ENCODE data around the gene LMX1A. TPM values are rescaled to one million over a fixed set of nuclear protein-coding genes. Genes with fewer than 3 reads are reported as not detected.

The LMX1A gene
- polyA plus RNA-seq, 1 donor = 1.3 TPM

- DNase-seq (ENCODE audit: low read depth) = no peak
These were observed 11.0 kb upstream of the LMX1A start for GRCh38 chr1:165367375-165367993.

GRCh38 chr1:165365341-165365740 lies 8.8 kb upstream of the LMX1A start:
- DNase-seq (ENCODE audit: low read depth) = no peak

- no peak for DNase-seq (ENCODE audit: low read depth)
These were observed 8.1 kb upstream of the LMX1A start for GRCh38 chr1:165364568-165365133.

- DNase-seq (ENCODE audit: low read depth) = no peak
These were observed 361 bp upstream of the LMX1A start for GRCh38 chr1:165356876-165357275.

GRCh38 chr1:165355139-165355976 lies 1.2 kb downstream of the LMX1A start:
- DNase-seq (ENCODE audit: low read depth) = no peak

GRCh38 chr1:165354739-165355138 lies 1.8 kb downstream of the LMX1A start:
- DNase-seq (ENCODE audit: low read depth) = no peak

GRCh38 chr1:165353731-165354671 lies 2.5 kb downstream of the LMX1A start:
- DNase-seq (ENCODE audit: low read depth) = no peak

- DNase-seq (ENCODE audit: low read depth) = no peak
These were observed 3.8 kb downstream of the LMX1A start for GRCh38 chr1:165352442-165353293.

- DNase-seq (ENCODE audit: low read depth) = no peak
These were observed 4.6 kb downstream of the LMX1A start for GRCh38 chr1:165351863-165352441.

- no peak for DNase-seq (ENCODE audit: low read depth)
These were observed 5.7 kb downstream of the LMX1A start for GRCh38 chr1:165350840-165351239.

- DNase-seq (ENCODE audit: low read depth) = no peak
These were observed 11.0 kb downstream of the LMX1A start for GRCh38 chr1:165345502-165345901.

GRCh38 chr1:165344736-165345135 lies 11.8 kb downstream of the LMX1A start:
- DNase-seq (ENCODE audit: low read depth) = no peak

- DNase-seq (ENCODE audit: low read depth) = no peak
These were observed 12.3 kb downstream of the LMX1A start for GRCh38 chr1:165344198-165344597.

GRCh38 chr1:165342587-165342986 lies 13.9 kb downstream of the LMX1A start:
- peak; percentile 43 for DNase-seq (ENCODE audit: low read depth)

GRCh38 chr1:165342168-165342567 lies 14.3 kb downstream of the LMX1A start:
- DNase-seq (ENCODE audit: low read depth) = peak; percentile 48

GRCh38 chr1:165339164-165339563 lies 17.4 kb downstream of the LMX1A start:
- DNase-seq (ENCODE audit: low read depth) = no peak

- no peak for DNase-seq (ENCODE audit: low read depth)
These were observed 26.0 kb downstream of the LMX1A start for GRCh38 chr1:165330483-165330882.

GRCh38 chr1:165329104-165329503 lies 27.4 kb downstream of the LMX1A start:
- no peak for DNase-seq (ENCODE audit: low read depth)

GRCh38 chr1:165328136-165328535 lies 28.4 kb downstream of the LMX1A start:
- DNase-seq (ENCODE audit: low read depth) = no peak

GRCh38 chr1:165327538-165327937 lies 29.0 kb downstream of the LMX1A start:
- no peak for DNase-seq (ENCODE audit: low read depth)

Data from forelimb muscle (tissue), 1 donor.